Neural progenitor cell (in vitro differentiated cells): Measurements from ENCODE around the gene HOMER2. TPM values are rescaled to one million over a fixed set of nuclear protein-coding genes. Genes with fewer than 3 reads are reported as not detected.
A peak's percentile ranks its signal among the peaks of the same experiment; 100 is the strongest.

Source experiments
- DNase-seq: peaks from one replicate; pipeline ENCODE4 v3.0.0-alpha.2; 2016; ENCODE audit warnings: low spot score
- H2AFZ ChIP-seq: fragments of 200-600 bp; sonication (generic); replicated peaks from 2 replicates; pipeline ENCODE4 v1.6.1; 2016; ENCODE audit warnings: antibody characterized with exemption
- H3F3A ChIP-seq: fragments of 200-600 bp; sonication (generic); 2 replicates; pipeline ENCODE4 v1.6.1; 2016; ENCODE audit warnings: antibody characterized with exemption, low read depth
- H3K27ac ChIP-seq: fragments of 200-600 bp; sonication (generic); 2 replicates; pipeline ENCODE4 v1.5.1; 2016; ENCODE audit warnings: mild to moderate bottlenecking
- H3K27me3 ChIP-seq: fragments of 200-600 bp; sonication (generic); 2 replicates; pipeline ENCODE4 v1.6.1; 2016; ENCODE audit warnings: mild to moderate bottlenecking, moderate library complexity
- H3K36me3 ChIP-seq: fragments of 200-600 bp; sonication (generic); 2 replicates; pipeline ENCODE4 v1.5.1; 2016
- H3K4me1 ChIP-seq: fragments of 200-600 bp; sonication (generic); 2 replicates; pipeline ENCODE4 v1.6.1; 2016; ENCODE audit warnings: mixed run types
- H3K4me2 ChIP-seq: fragments of 200-600 bp; sonication (generic); 2 replicates; pipeline ENCODE4 v1.6.1; 2016
- H3K4me3 ChIP-seq: fragments of 200-600 bp; sonication (generic); 2 replicates; pipeline ENCODE4 v1.5.1; 2016
- H3K79me2 ChIP-seq: fragments of 200-600 bp; sonication (generic); 2 replicates; pipeline ENCODE4 v1.6.1; 2016; ENCODE audit warnings: low read depth
- H3K9ac ChIP-seq: fragments of 200-600 bp; sonication (generic); 2 replicates; pipeline ENCODE4 v1.6.1; 2016
- H3K9me3 ChIP-seq: fragments of 200-600 bp; sonication (generic); 2 replicates; pipeline ENCODE4 v1.5.1; 2016; ENCODE audit warnings: low read depth
- H4K20me1 ChIP-seq: fragments of 200-600 bp; sonication (generic); 2 replicates; pipeline ENCODE4 v1.6.1; 2016; ENCODE audit warnings: low read depth
- H3K27ac Mint-ChIP-seq: 3 replicates; pipeline ENCODE4 v1.8.0; 2021; ENCODE audit warnings: mixed read lengths
- H3K27me3 Mint-ChIP-seq: 2 replicates; pipeline ENCODE4 v1.8.0; 2022; ENCODE audit warnings: low read depth, mild to moderate bottlenecking, inconsistent platforms, moderate library complexity, mixed read lengths; ENCODE audit not compliant: insufficient read depth
- H3K36me3 Mint-ChIP-seq: 3 replicates; pipeline ENCODE4 v1.8.0; 2021; ENCODE audit warnings: mixed read lengths
- H3K4me1 Mint-ChIP-seq: 3 replicates; pipeline ENCODE4 v1.8.0; 2021; ENCODE audit warnings: mixed read lengths
- H3K4me3 Mint-ChIP-seq: 3 replicates; pipeline ENCODE4 v1.8.0; 2021; ENCODE audit warnings: mild to moderate bottlenecking, moderate library complexity, mixed read lengths
- H3K9me3 Mint-ChIP-seq: 3 replicates; pipeline ENCODE4 v1.8.0; 2020; ENCODE audit warnings: mixed read lengths
- EZH2 ChIP-seq: fragments of 200-600 bp; sonication (generic); IDR thresholded peaks from 2 replicates; pipeline ENCODE4 v1.6.1; 2017; ENCODE audit warnings: antibody characterized with exemption, mild to moderate bottlenecking, moderate library complexity
- EZH2phosphoT487 ChIP-seq: fragments of 200-600 bp; sonication (generic); IDR thresholded peaks from 2 replicates; pipeline ENCODE4 v1.6.1; 2017; ENCODE audit warnings: antibody characterized with exemption
- total RNA-seq: library from RNA; depleted of rRNA; stranded (reverse); fragments of >200 nt; gene quantifications from 2 replicates; pipeline ENCODE4 v1.2.3, GENCODE V29; 2015; ENCODE audit warnings: low replicate concordance
- TF ChIP-seq, protein P1 (sequence below): fragments of 200-600 bp; sonication (generic); IDR thresholded peaks from 2 replicates; pipeline ENCODE4 v1.5.1; 2017; ENCODE audit warnings: antibody characterized with exemption, mild to moderate bottlenecking

The HOMER2 gene
- total RNA-seq, 1 donor from 2014 or later, result 259 TPM

DNA sequence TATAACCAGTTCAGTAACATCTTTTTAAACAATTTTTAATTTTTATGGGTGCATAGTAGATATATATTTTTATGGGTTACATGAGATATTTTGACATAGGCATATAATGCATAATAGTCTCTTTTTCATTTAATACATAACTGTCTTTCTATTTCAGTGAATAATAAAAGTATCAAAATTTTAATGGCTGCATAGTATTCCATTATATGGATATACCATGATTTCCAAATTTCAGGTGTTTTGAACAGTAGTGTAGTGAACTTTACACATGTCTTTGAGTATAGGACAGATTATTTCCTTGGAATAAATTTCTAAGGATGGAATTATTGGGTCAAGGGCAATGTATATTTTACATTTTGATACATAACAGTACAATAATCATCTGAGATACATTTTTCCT, 132.4 kb downstream of the HOMER2 start:
- Histone ChIP-seq H3K4me1 (no peaks in the 10 kb centered on the region), H3K27ac (no peak overlapping the region), H4K20me1 (no peaks in the 10 kb centered on the region), H3K27me3 (no peaks in the 10 kb centered on the region), H3F3A (no peaks in the 10 kb centered on the region), H3K79me2 (no peaks in the 10 kb centered on the region), H2AFZ (no peak overlapping the region), H3K9ac (no peak overlapping the region), H3K36me3 (peaks cover 14% of the 10 kb centered on the region), H3K4me3 (no peak overlapping the region), H3K4me2 (no peak overlapping the region), H3K9me3 (peaks cover 3% of the 10 kb centered on the region)
- no peak for DNase-seq
- Mint-ChIP-seq H3K9me3 (no peaks in the 10 kb centered on the region), H3K27me3 (no peaks in the 10 kb centered on the region), H3K4me3 (no peak overlapping the region), H3K27ac (no peak overlapping the region), H3K4me1 (no peaks in the 10 kb centered on the region), H3K36me3 (peaks cover 32% of the 10 kb centered on the region)
- TF ChIP-seq, protein P1, sequence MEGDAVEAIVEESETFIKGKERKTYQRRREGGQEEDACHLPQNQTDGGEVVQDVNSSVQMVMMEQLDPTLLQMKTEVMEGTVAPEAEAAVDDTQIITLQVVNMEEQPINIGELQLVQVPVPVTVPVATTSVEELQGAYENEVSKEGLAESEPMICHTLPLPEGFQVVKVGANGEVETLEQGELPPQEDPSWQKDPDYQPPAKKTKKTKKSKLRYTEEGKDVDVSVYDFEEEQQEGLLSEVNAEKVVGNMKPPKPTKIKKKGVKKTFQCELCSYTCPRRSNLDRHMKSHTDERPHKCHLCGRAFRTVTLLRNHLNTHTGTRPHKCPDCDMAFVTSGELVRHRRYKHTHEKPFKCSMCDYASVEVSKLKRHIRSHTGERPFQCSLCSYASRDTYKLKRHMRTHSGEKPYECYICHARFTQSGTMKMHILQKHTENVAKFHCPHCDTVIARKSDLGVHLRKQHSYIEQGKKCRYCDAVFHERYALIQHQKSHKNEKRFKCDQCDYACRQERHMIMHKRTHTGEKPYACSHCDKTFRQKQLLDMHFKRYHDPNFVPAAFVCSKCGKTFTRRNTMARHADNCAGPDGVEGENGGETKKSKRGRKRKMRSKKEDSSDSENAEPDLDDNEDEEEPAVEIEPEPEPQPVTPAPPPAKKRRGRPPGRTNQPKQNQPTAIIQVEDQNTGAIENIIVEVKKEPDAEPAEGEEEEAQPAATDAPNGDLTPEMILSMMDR, result no peak
- no peak for TF ChIP-seq EZH2
- no peak for TF ChIP-seq EZH2phosphoT487

DNA sequence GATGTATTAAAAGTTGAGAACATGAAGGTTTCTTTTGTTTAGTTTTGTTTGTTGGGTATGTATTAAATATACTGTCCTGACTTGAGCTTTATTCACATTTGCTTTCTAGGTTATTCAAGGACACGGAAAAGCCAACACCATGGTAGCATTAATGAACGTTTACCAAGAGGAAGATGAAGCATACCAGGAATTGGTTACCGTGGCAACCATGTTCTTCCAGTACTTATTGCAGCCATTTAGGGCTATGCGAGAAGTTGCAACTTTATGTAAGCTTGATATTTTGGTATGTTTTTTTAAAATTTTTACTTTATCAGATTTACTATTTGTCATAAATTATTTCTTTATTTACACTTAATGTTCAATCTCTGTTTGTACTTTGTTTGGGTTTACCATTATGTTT, 139.5 kb downstream of the HOMER2 start:
- Histone ChIP-seq H3K4me3 (no peak overlapping the region), H3K9me3 (no peaks in the 10 kb centered on the region), H2AFZ (no peak overlapping the region), H3K27ac (no peak overlapping the region), H4K20me1 (peaks cover 13% of the 10 kb centered on the region), H3K4me2 (no peak overlapping the region), H3K36me3 (no peaks in the 10 kb centered on the region), H3K79me2 (peaks cover 12% of the 10 kb centered on the region), H3K4me1 (peaks cover 11% of the 10 kb centered on the region), H3F3A (peaks cover 21% of the 10 kb centered on the region), H3K9ac (no peak overlapping the region), H3K27me3 (peaks cover 11% of the 10 kb centered on the region)
- H3K9me3 Mint-ChIP-seq, result no peaks in the 10 kb centered on the region
- peaks cover 18% of the 10 kb centered on the region for H3K36me3 Mint-ChIP-seq
- DNase-seq, result no peak
- peaks cover 4% of the 10 kb centered on the region for H3K27me3 Mint-ChIP-seq
- no peak for TF ChIP-seq EZH2phosphoT487
- no peak for TF ChIP-seq EZH2
- TF ChIP-seq, protein P1, result no peak
- peaks cover 25% of the 10 kb centered on the region for H3K4me1 Mint-ChIP-seq
- H3K4me3 Mint-ChIP-seq, result no peak overlapping the region
- no peak overlapping the region for H3K27ac Mint-ChIP-seq

DNA sequence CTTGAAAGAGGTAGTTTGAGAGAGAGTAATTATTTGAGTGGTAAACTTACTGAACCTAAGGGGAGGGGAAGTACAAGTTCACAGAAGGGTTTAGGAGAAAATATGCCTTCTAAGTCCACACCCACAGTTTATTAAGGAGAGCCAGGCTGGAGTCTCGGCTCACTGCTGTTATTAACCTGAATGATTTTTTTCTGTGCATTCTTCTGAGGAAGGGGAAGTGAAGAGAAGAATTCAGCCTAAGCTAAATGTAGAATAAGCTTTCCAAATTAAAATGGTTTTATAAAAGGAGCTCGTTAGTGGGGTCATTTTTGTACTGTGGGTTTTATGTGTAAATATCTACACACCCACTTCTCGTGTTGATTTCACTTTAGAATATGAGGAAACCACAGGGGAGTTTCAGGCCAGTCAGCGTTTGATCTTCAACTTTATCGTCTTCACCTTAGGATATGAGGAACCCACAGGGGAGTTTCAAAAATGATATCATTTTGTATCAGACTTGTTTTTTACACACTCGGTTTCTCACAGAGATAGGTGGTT, 141.6 kb downstream of the HOMER2 start:
- no peak overlapping the region for H3K9ac ChIP-seq
- H3K27ac ChIP-seq, result no peak overlapping the region
- peak overlapping the region; percentile 87 for H3K4me3 ChIP-seq
- no peak for DNase-seq
- H3K4me1 ChIP-seq, result peaks cover 11% of the 10 kb centered on the region
- peak overlapping the region; percentile 77 for H3K4me2 ChIP-seq
- Mint-ChIP-seq H3K4me1 (peaks cover 25% of the 10 kb centered on the region), H3K36me3 (peaks cover 12% of the 10 kb centered on the region), H3K27me3 (peaks cover 6% of the 10 kb centered on the region), H3K27ac (peak overlapping the region; percentile 5), H3K4me3 (peak overlapping the region; percentile 91), H3K9me3 (no peaks in the 10 kb centered on the region)
- no peaks in the 10 kb centered on the region for H3K36me3 ChIP-seq
- peaks cover 12% of the 10 kb centered on the region for H3K79me2 ChIP-seq
- no peak for TF ChIP-seq EZH2
- peaks cover 13% of the 10 kb centered on the region for H4K20me1 ChIP-seq
- H3K9me3 ChIP-seq, result no peaks in the 10 kb centered on the region
- H2AFZ ChIP-seq, result no peak overlapping the region
- peaks cover 11% of the 10 kb centered on the region for H3K27me3 ChIP-seq
- H3F3A ChIP-seq, result peaks cover 21% of the 10 kb centered on the region

DNA sequence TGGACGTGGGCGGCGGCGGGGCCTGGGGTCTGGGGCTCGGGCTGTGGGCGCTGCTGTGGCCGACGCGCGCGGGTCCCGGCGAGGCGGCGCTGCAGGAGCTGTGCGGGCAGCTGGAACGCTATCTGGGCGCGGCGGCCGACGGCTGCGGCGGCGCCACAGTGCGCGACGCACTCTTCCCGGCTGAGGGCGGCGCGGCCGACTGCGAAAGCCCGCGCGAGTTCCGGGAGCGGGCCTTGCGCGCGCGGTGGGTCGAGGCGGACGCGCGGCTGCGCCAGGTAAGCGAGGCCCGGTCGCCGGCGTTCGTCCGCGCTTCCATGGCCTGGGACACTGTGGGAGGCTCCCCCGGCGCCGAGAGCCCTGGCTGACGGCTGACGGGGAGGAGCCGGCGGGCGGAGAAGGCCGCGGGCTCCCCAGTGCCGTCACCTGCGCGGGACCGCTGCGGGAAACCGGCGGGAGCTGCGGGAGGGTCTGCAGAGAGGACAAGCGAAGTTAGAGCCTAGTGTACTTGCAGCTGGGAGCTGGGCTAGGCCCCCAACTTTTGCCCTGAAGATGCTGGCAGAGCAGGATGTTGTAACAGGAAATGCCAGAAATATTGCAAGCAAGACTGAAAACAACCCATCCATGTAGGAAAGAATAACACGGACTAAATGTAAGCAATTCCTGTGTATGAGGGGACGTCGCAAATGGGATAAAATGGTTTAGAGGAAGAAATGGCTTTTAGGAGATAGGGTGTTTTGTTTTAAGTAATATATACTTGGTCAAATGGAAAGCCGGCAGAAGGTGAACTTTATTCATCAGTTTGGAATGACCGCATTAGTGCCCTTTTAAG, 142.2 kb downstream of the HOMER2 start:
- Histone ChIP-seq H3K27ac (peak overlapping the region; percentile 70), H4K20me1 (peaks cover 13% of the 10 kb centered on the region), H3F3A (peaks cover 21% of the 10 kb centered on the region), H3K4me1 (peaks cover 11% of the 10 kb centered on the region), H3K36me3 (no peaks in the 10 kb centered on the region), H3K9me3 (no peaks in the 10 kb centered on the region), H2AFZ (peak overlapping the region; percentile 97), H3K4me3 (peak overlapping the region; percentile 87), H3K9ac (peak overlapping the region; percentile 1), H3K79me2 (peaks cover 12% of the 10 kb centered on the region), H3K4me2 (peak overlapping the region; percentile 77), H3K27me3 (peaks cover 17% of the 10 kb centered on the region)
- Mint-ChIP-seq H3K27ac (peak overlapping the region; percentile 5), H3K4me3 (peak overlapping the region; percentile 91), H3K9me3 (no peaks in the 10 kb centered on the region), H3K4me1 (peaks cover 25% of the 10 kb centered on the region), H3K27me3 (peaks cover 6% of the 10 kb centered on the region), H3K36me3 (peaks cover 10% of the 10 kb centered on the region)
- DNase-seq, result peak; percentile 71
- TF ChIP-seq EZH2 (no peak), EZH2phosphoT487 (no peak)
- TF ChIP-seq, protein P1, result no peak
